DMS53 treated with DMSO at 0.1 percent for 48 hours (cell line): ENCODE measurements around the gene EVC2.
"Not testable (repeated sequence)": the region's sequence is repeated elsewhere in the genome, so short reads cannot be mapped to it uniquely, and the experiment has no call there.

Experiments
- DNase-seq: peaks from one replicate; lab custom pipeline; 2025; ENCODE audit not compliant: unreplicated experiment; lab: John Stamatoyannopoulos, UW

EVC2 gene

GRCh38 chr4:5746829-5747737, 38.7 kb upstream of the EVC2 start:
- DNase-seq, result no peak

GRCh38 chr4:5746250-5746649, 37.9 kb upstream of the EVC2 start:
- DNase-seq, result no peak

- DNase-seq, result no peak
Observed at GRCh38 chr4:5742968-5743367, 34.6 kb upstream of the EVC2 start.

GRCh38 chr4:5742388-5742787, 34.0 kb upstream of the EVC2 start:
- no peak for DNase-seq

GRCh38 chr4:5738061-5738460, 29.7 kb upstream of the EVC2 start:
- no peak for DNase-seq

GRCh38 chr4:5735463-5735862, 27.1 kb upstream of the EVC2 start:
- DNase-seq, result no peak

GRCh38 chr4:5734853-5735252, 26.5 kb upstream of the EVC2 start:
- no peak for DNase-seq

GRCh38 chr4:5732158-5732557, 23.8 kb upstream of the EVC2 start:
- DNase-seq, result no peak

- DNase-seq, result no peak
Observed at GRCh38 chr4:5730993-5731990, 22.9 kb upstream of the EVC2 start.

GRCh38 chr4:5730436-5730835, 22.1 kb upstream of the EVC2 start:
- no peak for DNase-seq

GRCh38 chr4:5728412-5728811, 20.1 kb upstream of the EVC2 start:
- DNase-seq, result not testable (repeated sequence)

- DNase-seq, result no peak
Observed at GRCh38 chr4:5724377-5724776, 16.0 kb upstream of the EVC2 start.

- DNase-seq, result peak; percentile 2
Observed at GRCh38 chr4:5722328-5722727, 14.0 kb upstream of the EVC2 start.

- no peak for DNase-seq
Observed at GRCh38 chr4:5721923-5722322, 13.6 kb upstream of the EVC2 start.

GRCh38 chr4:5720980-5721379, 12.6 kb upstream of the EVC2 start:
- no peak for DNase-seq

GRCh38 chr4:5720157-5720850, 11.9 kb upstream of the EVC2 start:
- no peak for DNase-seq

- DNase-seq, result no peak
Observed at GRCh38 chr4:5719350-5720055, 11.1 kb upstream of the EVC2 start.

GRCh38 chr4:5718411-5718810, 10.1 kb upstream of the EVC2 start:
- DNase-seq, result no peak

- DNase-seq, result no peak
Observed at GRCh38 chr4:5717449-5718158, 9.2 kb upstream of the EVC2 start.

- DNase-seq, result no peak
Observed at GRCh38 chr4:5716391-5716790, 8.0 kb upstream of the EVC2 start.
